ENCODE measurements around the gene TFDP2. TPM values are rescaled to one million over a fixed set of nuclear protein-coding genes. Genes with fewer than 3 reads are reported as not detected.

The TFDP2 gene
- total and polyA plus RNA-seq, 9 of the 15 experiments (the other 6 are each of a cell fraction or from before 2014, with no cell fraction given): 95.6 to 179 (median 126) TPM

DNA sequence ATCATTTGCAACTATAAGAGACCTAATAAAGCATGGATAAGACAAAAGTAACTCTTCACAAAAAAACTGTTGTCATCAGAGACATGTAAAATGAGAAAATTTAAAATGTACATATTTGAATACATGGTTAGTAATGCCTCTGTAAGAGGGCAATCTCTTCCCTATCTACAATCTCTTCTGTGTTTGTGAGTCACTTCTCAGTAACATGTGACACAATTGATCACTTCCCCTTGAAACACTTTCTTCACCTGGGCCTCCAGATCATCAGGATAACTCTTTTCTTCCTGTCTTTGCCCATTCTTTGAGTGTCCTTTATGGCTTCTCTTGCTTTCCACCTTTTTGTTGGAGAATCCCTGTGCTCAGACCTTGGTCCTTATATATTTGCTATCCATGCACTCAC, 50.4 kb downstream of the TFDP2 start (continued):
- TF ChIP-seq, protein P1, sequence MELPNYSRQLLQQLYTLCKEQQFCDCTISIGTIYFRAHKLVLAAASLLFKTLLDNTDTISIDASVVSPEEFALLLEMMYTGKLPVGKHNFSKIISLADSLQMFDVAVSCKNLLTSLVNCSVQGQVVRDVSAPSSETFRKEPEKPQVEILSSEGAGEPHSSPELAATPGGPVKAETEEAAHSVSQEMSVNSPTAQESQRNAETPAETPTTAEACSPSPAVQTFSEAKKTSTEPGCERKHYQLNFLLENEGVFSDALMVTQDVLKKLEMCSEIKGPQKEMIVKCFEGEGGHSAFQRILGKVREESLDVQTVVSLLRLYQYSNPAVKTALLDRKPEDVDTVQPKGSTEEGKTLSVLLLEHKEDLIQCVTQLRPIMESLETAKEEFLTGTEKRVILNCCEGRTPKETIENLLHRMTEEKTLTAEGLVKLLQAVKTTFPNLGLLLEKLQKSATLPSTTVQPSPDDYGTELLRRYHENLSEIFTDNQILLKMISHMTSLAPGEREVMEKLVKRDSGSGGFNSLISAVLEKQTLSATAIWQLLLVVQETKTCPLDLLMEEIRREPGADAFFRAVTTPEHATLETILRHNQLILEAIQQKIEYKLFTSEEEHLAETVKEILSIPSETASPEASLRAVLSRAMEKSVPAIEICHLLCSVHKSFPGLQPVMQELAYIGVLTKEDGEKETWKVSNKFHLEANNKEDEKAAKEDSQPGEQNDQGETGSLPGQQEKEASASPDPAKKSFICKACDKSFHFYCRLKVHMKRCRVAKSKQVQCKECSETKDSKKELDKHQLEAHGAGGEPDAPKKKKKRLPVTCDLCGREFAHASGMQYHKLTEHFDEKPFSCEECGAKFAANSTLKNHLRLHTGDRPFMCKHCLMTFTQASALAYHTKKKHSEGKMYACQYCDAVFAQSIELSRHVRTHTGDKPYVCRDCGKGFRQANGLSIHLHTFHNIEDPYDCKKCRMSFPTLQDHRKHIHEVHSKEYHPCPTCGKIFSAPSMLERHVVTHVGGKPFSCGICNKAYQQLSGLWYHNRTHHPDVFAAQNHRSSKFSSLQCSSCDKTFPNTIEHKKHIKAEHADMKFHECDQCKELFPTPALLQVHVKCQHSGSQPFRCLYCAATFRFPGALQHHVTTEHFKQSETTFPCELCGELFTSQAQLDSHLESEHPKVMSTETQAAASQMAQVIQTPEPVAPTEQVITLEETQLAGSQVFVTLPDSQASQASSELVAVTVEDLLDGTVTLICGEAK (IDR thresholded peaks at IDR 0.05): no peak
- TF ChIP-seq, protein P1 (CRISPR knock-in tag; IDR thresholded peaks at IDR 0.05): no peak
- TF ChIP-seq RCOR1 (IDR thresholded peaks at IDR 0.05; ENCODE audit: borderline replicate concordance in 1 of 2, low read depth in 2 of 2, low read length in 2 of 2) (peak in 1 of 2 experiments; percentile 55; a peak in 1 of 4 replicates), TEAD4 (IDR thresholded peaks at IDR 0.05; ENCODE audit: low read length) (peak; percentile 40; the same call in 1 of the 2 replicates), TEAD4 (CRISPR knock-in tag; IDR thresholded peaks at IDR 0.05; ENCODE audit: borderline replicate concordance) (no peak), ZNF354B (CRISPR knock-in tag; IDR thresholded peaks at IDR 0.05) (no peak)
- TF ChIP-seq, protein P2, sequence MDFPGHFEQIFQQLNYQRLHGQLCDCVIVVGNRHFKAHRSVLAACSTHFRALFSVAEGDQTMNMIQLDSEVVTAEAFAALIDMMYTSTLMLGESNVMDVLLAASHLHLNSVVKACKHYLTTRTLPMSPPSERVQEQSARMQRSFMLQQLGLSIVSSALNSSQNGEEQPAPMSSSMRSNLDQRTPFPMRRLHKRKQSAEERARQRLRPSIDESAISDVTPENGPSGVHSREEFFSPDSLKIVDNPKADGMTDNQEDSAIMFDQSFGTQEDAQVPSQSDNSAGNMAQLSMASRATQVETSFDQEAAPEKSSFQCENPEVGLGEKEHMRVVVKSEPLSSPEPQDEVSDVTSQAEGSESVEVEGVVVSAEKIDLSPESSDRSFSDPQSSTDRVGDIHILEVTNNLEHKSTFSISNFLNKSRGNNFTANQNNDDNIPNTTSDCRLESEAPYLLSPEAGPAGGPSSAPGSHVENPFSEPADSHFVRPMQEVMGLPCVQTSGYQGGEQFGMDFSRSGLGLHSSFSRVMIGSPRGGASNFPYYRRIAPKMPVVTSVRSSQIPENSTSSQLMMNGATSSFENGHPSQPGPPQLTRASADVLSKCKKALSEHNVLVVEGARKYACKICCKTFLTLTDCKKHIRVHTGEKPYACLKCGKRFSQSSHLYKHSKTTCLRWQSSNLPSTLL (IDR thresholded peaks at IDR 0.05): no peak

All from K562 (cell line).